WI38 (cell line): ENCODE measurements around the gene DDN.

ENCODE experiments used
- H3K4me3 ChIP-seq: 2 replicates; pipeline ENCODE4 v1.5.1; 2011; ENCODE audit warnings: low read depth, mild to moderate bottlenecking, control low read depth, low read length
- TF ChIP-seq, protein P1 (sequence below): IDR thresholded peaks from 2 replicates; pipeline ENCODE4 v1.5.1; 2012; ENCODE audit warnings: low read depth, mild to moderate bottlenecking, control low read depth, low read length

DDN gene

DNA sequence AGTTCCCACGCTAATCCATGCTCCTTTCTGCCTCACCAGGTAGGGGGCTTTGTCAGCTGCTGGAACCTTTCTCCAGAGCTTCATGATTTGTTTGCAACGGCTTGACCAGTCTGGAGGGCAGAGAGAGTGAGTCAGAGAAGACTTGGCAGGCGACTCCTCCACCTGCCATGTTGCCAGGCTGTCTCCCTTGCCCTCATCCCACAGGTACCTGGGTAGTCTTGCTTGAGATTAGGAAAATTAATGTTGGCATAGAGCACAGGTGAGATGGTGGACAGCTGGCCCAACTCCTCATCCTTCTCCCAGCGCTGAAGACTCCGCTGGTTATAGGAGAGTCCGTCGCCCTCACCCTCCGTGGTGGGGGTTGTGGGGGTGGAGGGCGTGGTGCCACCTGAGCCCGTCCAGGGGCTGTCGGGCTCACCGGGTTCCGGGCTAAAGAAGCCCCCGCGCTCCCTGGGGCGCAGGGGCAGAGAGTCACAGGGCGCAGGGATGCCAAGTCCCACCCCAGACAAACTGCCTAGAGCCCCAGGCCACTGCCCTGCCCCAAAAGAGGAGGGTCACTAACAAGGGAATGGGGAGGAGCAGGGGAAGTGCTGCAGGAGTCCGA, 42.8 kb upstream of the DDN start:
- TF ChIP-seq, protein P1, sequence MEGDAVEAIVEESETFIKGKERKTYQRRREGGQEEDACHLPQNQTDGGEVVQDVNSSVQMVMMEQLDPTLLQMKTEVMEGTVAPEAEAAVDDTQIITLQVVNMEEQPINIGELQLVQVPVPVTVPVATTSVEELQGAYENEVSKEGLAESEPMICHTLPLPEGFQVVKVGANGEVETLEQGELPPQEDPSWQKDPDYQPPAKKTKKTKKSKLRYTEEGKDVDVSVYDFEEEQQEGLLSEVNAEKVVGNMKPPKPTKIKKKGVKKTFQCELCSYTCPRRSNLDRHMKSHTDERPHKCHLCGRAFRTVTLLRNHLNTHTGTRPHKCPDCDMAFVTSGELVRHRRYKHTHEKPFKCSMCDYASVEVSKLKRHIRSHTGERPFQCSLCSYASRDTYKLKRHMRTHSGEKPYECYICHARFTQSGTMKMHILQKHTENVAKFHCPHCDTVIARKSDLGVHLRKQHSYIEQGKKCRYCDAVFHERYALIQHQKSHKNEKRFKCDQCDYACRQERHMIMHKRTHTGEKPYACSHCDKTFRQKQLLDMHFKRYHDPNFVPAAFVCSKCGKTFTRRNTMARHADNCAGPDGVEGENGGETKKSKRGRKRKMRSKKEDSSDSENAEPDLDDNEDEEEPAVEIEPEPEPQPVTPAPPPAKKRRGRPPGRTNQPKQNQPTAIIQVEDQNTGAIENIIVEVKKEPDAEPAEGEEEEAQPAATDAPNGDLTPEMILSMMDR, result no peak
- no peak overlapping the region for H3K4me3 ChIP-seq

DNA sequence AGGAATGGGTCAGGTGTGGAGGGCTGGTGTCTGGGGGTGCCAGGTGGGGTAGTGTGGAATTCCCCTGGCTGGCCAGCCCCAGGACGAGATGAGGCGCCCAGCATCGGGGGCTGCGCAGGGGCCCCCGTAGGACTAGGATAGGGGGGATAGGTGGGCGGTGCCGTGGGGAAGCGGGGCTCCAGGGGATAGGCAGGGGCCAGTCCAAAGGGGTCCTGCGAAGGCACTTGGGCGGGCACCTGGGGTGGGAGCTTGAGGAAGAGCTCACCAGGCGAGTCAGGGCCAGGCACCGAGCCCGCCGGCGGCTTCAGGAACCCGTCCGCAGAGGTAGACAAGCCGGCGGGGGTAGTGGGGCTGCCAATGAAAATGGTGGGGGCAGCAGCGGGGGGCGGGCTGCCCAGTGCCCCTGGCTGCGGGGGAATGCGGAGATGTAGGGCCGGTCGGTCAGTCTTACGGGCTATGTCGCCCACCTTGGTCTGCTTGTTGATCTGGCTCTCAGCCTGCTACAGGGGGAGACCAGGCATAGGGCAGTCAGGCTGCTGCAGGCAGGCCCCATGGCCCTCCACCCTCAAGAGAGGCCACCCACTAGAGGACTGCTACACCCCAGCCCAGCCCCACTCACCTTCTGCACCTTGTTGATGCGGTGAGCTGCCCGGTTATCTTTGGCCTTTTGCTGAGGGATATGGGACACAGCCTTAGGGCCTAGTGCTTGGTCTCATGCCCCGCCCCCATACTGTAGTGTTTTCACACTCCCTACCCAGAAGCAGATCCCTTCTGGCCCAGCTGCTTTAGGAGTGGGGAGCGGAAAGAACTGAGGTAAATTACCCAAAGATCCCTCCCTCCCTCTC, 42.1 kb upstream of the DDN start:
- TF ChIP-seq, protein P1, result no peak
- no peak overlapping the region for H3K4me3 ChIP-seq

DNA sequence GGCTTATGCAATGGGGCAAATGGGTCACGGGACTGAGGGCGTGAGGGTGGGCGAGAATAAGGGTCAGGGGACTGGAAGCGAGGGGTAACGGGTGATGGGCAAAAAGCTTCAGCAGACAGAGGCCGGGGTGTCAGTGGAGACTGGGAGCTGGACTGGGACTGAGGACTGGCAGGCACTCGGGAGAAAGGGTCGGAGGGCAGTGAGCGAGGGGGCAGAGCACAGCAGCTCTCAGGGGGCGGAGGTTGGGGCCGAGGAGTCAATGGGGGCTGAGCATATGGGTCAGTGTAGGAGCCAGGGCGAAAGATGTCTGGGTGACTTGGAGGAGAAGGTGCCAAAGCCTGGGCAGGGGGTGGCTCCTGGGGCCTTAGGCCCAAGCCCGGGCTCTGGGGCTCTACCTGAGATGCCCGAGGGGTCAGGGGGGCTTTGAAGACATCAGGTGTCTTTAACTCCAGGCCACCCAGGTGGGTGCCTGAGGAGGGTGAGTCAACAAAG, 41.2 kb upstream of the DDN start:
- no peak overlapping the region for H3K4me3 ChIP-seq
- TF ChIP-seq, protein P1, result no peak

DNA sequence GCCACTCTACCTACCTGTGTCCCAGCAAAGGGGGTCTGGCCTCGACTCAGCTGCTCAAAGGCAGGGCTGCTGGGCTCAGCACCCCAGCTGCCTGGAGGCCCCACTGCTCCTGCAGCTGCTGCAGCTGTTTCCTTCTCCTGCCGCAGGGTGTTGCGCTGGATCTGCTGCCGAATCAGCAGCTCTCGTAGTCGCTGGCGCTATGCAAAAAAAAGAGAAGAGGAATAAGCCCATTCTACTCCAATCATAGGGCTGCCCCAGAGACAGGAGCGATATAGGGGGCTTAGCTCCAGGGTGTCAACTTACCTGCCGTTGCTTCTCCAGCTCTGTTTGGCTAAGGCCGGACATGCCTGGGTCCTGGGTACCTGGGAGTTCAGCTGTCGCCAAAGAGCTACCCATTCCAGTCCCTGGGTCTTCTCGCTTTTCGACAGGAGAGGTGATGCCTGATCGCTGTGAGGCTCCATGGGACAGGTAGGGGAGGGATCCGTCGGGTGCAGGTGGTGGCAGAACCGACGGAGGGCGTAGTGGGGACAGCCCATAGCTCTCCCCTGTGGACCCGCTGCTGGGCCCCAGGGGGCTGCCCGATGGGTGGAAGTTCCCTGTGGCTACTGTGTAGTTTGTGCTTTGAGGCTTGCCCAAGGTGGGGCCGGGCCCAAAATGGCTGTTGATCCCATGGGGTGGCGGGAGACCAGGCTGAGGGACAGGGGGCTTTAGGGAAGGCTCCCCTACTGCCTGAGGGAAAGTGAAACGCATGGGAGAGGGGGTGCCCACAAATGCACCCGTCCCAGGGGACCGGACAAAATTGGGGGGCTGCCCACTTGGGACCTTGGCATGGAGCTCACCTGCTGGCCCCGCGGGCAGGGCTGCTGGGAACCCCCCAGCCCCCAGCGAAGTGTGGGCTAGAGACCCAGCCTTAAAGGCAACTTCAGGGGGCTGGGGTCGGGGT, 40.5 kb upstream of the DDN start:
- TF ChIP-seq, protein P1, result no peak

DNA sequence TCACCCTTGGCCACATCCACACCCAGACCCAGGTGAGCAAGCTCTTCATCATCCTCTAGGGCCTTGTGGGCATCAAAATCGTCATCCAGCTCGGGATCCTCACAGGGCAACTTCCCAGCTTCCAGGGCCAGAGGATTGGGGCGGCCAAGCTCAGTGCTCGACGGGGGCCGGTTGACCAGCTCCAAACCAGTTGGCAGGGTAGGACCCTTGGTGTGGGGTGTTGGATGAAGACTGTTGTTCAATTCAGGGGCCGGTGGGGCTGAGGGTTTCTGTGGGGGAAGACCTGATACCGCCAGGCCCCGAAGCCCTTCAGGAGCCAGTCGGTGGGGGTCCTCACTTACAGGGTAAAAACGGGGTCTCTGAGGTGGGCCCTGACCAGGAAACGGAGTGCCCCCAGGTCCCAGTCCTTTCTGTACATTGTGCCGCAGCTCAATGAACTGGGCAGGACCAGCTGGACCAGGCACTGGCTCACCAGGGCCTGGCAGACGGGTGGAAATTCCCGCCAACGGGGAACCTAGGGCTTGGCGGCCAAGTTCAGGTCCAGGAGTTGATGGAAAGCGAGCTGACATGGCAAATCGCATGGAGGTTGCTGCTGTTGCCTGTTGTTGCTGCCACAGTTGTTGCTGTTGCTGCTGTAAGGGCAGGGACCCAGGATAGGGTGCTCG, 39.2 kb upstream of the DDN start:
- TF ChIP-seq, protein P1, result no peak
- no peak overlapping the region for H3K4me3 ChIP-seq

More for the DNA sequence above, 40.5 kb upstream of the DDN start:
- no peak overlapping the region for H3K4me3 ChIP-seq

DNA sequence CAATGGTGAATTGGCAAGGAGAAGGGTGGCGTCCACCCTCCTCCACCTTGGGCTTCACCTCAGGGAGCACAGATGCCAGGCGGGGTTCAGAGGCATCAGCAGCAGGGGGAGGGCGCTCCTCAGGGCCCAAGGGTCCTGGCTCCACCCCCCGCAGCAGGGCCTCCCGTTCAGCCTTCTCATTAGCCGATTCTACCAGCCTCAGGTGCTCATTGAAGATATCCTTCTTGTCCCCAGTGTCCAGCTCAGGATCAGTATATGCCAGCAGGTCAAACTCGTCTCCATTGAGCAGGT, 38.7 kb upstream of the DDN start:
- TF ChIP-seq, protein P1, result no peak
- H3K4me3 ChIP-seq, result no peak overlapping the region
